GM12873 (cell line): Measurements from ENCODE around the gene QRICH2.

ENCODE experiments used
- TF ChIP-seq, protein P1 (sequence below): IDR thresholded peaks from 2 replicates; pipeline ENCODE4 v1.5.1; 2012; ENCODE audit warnings: low read depth, mild to moderate bottlenecking, moderate library complexity, low read length, control low read depth; ENCODE audit not compliant: insufficient read depth; ENCODE audit errors: missing control alignments

The QRICH2 gene

DNA sequence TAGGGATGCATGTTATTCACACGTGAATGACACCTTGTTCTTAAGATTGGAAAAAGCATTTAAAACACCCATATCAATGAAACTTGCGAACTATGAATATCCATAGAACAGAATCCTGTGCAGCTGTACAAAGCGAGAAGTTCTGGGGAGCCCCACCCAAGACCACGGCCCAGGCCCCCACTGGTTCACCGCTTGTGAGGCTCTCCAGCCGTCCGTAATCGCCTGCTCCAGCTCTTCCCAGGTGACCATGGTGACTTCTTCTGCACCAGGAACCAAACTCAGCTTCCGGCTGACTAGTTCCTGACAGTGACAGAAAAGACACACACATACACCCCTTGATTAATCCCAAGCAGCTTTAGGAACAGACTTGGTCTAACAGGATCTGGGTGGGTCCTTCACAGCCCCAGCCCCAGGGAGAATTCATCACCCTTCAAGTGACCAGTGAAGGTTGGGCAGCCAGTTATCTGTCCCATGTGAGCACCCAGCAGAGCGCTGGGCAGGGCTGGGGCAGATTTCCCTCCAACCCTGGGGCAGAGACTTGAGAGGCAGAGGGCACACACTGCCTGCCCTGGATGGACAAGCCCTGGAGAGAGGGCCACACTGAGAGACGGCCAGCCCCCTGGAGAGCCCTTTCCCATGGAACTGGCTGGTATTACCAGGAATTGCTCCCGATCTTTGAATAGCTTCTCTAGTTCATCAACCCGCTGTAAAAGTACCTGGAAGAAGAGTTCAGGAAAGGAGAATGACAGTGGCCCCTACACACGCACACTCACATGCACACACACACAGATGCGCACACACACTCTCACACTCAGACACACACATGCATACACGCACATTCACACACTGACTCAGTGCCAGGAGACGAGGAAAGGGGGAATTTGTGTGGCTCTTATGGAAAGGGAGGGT is 3.6 kb downstream of the QRICH2 start:
- TF ChIP-seq, protein P1, sequence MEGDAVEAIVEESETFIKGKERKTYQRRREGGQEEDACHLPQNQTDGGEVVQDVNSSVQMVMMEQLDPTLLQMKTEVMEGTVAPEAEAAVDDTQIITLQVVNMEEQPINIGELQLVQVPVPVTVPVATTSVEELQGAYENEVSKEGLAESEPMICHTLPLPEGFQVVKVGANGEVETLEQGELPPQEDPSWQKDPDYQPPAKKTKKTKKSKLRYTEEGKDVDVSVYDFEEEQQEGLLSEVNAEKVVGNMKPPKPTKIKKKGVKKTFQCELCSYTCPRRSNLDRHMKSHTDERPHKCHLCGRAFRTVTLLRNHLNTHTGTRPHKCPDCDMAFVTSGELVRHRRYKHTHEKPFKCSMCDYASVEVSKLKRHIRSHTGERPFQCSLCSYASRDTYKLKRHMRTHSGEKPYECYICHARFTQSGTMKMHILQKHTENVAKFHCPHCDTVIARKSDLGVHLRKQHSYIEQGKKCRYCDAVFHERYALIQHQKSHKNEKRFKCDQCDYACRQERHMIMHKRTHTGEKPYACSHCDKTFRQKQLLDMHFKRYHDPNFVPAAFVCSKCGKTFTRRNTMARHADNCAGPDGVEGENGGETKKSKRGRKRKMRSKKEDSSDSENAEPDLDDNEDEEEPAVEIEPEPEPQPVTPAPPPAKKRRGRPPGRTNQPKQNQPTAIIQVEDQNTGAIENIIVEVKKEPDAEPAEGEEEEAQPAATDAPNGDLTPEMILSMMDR: no peak

DNA sequence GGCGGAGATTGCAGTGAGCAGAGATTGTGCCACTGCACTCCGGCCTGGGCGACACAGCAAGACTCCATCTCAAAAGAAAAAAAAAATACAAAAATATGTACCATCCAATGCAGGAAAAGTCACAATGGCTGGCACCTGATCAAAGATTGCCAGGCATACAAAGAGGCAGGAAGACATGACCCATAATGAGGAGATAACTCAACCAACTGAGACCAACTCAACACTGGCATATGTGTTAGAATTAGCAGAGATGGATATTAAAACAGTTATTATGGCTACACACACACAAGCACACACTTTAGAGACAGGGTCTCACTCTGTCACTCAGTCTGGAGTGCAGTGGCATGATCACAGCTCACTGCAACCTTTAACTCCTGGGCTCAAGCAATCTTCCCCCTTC is 10.6 kb downstream of the QRICH2 start:
- TF ChIP-seq, protein P1: no peak

GRCh38 chr17:76296889-76297288 is 11.2 kb downstream of the QRICH2 start:
- TF ChIP-seq, protein P1: no peak

- TF ChIP-seq, protein P1: no peak
Measured at GRCh38 chr17:76296186-76296585, 11.9 kb downstream of the QRICH2 start.

DNA sequence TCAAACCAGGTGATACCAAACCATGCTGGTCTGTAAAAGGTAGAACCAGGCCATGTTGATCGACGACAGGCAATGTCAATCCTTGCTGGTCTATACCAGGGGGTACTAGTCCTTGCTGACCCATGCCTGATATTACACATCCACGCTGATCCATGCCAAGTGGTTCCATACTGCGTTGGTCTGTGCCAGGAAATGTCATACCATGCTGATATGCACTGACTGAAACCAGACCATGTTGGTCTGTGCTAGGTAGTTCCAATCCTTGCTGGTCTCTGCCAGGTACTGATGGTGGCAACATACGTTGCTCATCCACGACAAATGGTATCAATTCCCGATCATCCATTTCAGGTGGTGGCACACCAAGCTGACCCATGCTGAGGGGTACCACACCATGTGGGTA is 15.0 kb downstream of the QRICH2 start:
- TF ChIP-seq, protein P1: no peak

DNA sequence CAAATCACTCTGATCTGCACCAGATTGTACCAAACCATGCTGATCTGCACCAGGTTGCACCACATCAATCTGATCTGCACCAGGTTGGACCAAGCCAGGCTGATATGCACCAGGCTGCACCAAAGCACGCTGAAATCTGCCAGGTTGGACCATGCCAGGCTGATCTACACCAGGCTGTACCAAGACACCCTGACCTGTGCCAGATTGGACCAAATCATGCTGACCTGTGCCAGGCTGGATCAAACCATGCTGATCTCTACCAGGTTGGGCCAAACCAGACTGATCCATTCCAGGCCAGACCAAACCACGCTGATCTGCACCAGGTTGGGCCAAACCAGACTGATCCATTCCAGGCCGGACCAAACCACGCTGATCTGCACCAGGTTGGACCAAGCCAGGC is 15.5 kb downstream of the QRICH2 start:
- TF ChIP-seq, protein P1: no peak

DNA sequence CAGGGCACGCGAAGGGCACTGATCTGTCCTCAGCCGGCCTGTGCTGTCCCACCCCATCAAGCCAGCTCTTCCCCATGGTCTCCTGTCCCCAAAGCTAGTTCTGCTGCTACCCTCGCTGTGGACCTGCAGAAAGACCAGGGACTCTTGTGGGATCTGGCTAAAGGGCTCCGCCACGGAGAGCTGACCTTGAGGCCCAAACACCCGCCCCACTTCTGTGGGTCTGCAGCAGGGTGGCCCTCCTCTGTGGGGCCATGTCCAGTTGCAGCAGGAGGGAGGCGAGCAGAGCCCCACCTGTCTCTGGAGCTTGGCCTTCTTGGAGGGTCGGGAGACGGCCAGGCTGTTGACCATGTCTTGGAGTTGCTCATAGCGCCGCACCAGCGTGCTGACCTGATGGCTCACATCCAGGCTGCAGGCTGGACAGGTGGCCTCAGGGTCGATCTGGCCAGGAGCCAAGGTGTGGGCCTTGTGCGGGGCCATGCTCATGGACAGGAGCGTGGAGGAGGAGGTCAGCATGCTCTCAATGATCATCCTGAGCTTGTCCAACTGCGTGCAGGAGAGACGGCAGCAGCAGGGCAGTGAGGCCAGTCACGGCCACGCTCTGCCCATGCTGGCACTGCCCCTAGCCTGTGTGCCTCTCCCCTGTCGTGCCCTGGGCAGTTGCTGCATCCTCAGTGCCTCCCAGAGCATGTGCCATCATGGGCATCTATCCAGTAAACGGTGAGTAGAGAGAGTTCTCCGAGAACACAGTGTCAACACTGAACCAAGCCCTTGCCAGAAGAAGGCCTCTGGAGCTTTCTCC is 26.3 kb downstream of the QRICH2 start:
- TF ChIP-seq, protein P1: no peak
